Measurements from ENCODE around the gene NFIB.

NFIB gene

GRCh38 chr9:14313951-14314423, at the start of gene NFIB:
Gene NFIB (minus strand): TSS chr9:14314141. CDS start chr9:14313511, 630 bp downstream.
- in situ Hi-C loops (cut with MboI; ENCODE audit: low sequenced_read_pairs): no loop called here

- in situ Hi-C loops (cut with MboI; ENCODE audit: low sequenced_read_pairs): no loop called here
These were observed 48.2 kb upstream of the NFIB start for GRCh38 chr9:14362175-14362574.

GRCh38 chr9:14361074-14361473, 47.1 kb upstream of the NFIB start:
- in situ Hi-C loops (cut with MboI; ENCODE audit: low sequenced_read_pairs): no loop called here

- in situ Hi-C loops (cut with MboI; ENCODE audit: low sequenced_read_pairs): no loop called here
These were observed 44.6 kb upstream of the NFIB start for GRCh38 chr9:14358523-14358922.

- in situ Hi-C loops (cut with MboI; ENCODE audit: low sequenced_read_pairs): no loop called here
These were observed 42.7 kb upstream of the NFIB start for GRCh38 chr9:14356351-14357265.

GRCh38 chr9:14354201-14354600, 40.3 kb upstream of the NFIB start:
- in situ Hi-C loops (cut with MboI; ENCODE audit: low sequenced_read_pairs): no loop called here

- in situ Hi-C loops (cut with MboI; ENCODE audit: low sequenced_read_pairs): no loop called here
These were observed 39.5 kb upstream of the NFIB start for GRCh38 chr9:14353222-14354056.

GRCh38 chr9:14352503-14352902, 38.6 kb upstream of the NFIB start:
- in situ Hi-C loops (cut with MboI; ENCODE audit: low sequenced_read_pairs): no loop called here

- in situ Hi-C loops (cut with MboI; ENCODE audit: low sequenced_read_pairs): no loop called here
These were observed 37.4 kb upstream of the NFIB start for GRCh38 chr9:14351221-14351836.

GRCh38 chr9:14350754-14351153, 36.8 kb upstream of the NFIB start:
- in situ Hi-C loops (cut with MboI; ENCODE audit: low sequenced_read_pairs): no loop called here

GRCh38 chr9:14350349-14350728, 36.4 kb upstream of the NFIB start:
- in situ Hi-C loops (cut with MboI; ENCODE audit: low sequenced_read_pairs): no loop called here

GRCh38 chr9:14349447-14350348, 35.8 kb upstream of the NFIB start:
- in situ Hi-C loops (cut with MboI; ENCODE audit: low sequenced_read_pairs): no loop called here

- in situ Hi-C loops (cut with MboI; ENCODE audit: low sequenced_read_pairs): no loop called here
These were observed 35.2 kb upstream of the NFIB start for GRCh38 chr9:14349146-14349446.

GRCh38 chr9:14348373-14349145, 34.6 kb upstream of the NFIB start:
- in situ Hi-C loops (cut with MboI; ENCODE audit: low sequenced_read_pairs): no loop called here

- in situ Hi-C loops (cut with MboI; ENCODE audit: low sequenced_read_pairs): no loop called here
These were observed 34.1 kb upstream of the NFIB start for GRCh38 chr9:14348123-14348372.

- in situ Hi-C loops (cut with MboI; ENCODE audit: low sequenced_read_pairs): no loop called here
These were observed 33.6 kb upstream of the NFIB start for GRCh38 chr9:14347406-14348122.

GRCh38 chr9:14346811-14347405, 33.0 kb upstream of the NFIB start:
- in situ Hi-C loops (cut with MboI; ENCODE audit: low sequenced_read_pairs): no loop called here

GRCh38 chr9:14346231-14346791, 32.4 kb upstream of the NFIB start:
- in situ Hi-C loops (cut with MboI; ENCODE audit: low sequenced_read_pairs): no loop called here

Measured in HL-60/S4 treated with retinoic acid at 250 ng/mL for 4 days and 3 days (cell line).